Prostate gland (tissue), 2 donors: ENCODE measurements around the gene CD3E. TPM values are rescaled to one million over a fixed set of nuclear protein-coding genes. Genes with fewer than 3 reads are reported as not detected.

Experiments
- DNase-seq: peaks from one replicate; pipeline ENCODE4 v3.0.0-alpha.2; 2019; ENCODE audit warnings: low spot score
- H3K27ac ChIP-seq, 2 donors: fragments of 200-600 bp; sonication (generic); 2 replicates each; pipeline ENCODE4 v1.5.1; 2017 to 2019
- H3K27me3 ChIP-seq: fragments of 200-600 bp; sonication (generic); replicated peaks from 2 replicates; pipeline ENCODE4 v1.5.1; 2019; ENCODE audit not compliant: insufficient read depth
- H3K36me3 ChIP-seq, 2 donors: fragments of 200-600 bp; sonication (generic); 1 replicate in 1 of 2; 2 replicates in 1 of 2; pipeline versions ENCODE4 v1.5.1 to v1.8.1; 2017 to 2019
- H3K4me1 ChIP-seq: fragments of 200-600 bp; sonication (generic); replicated peaks from 2 replicates; pipeline ENCODE4 v1.5.1; 2019
- H3K4me3 ChIP-seq, 2 donors: fragments of 200-600 bp; sonication (generic); 2 replicates each; pipeline ENCODE4 v1.5.1; 2017 to 2019
- H3K9me3 ChIP-seq: fragments of 200-600 bp; sonication (generic); 2 replicates; pipeline ENCODE4 v1.5.1; 2017
- CTCF ChIP-seq, 4 experiments: fragments of 200-600 bp in 2 of 4; fragments of 450-650 bp in 2 of 4; sonication (generic) in 2 of 4; IDR thresholded peaks; 1 replicate in 3 of 4; 2 replicates in 1 of 4; pipeline ENCODE4 v1.5.1; 2016 to 2019; ENCODE audit warnings: antibody characterized with exemption in 4 of 4, mild to moderate bottlenecking in 2 of 4, moderate library complexity in 2 of 4
- POLR2A ChIP-seq: fragments of 450-650 bp; IDR thresholded peaks from one replicate; pipeline ENCODE4 v1.6.1; 2016; ENCODE audit warnings: antibody characterized with exemption, mild to moderate bottlenecking
- POLR2AphosphoS5 ChIP-seq: sonication (generic); formaldehyde crosslinking; IDR thresholded peaks from one replicate; pipeline ENCODE4 v1.6.1; 2017; ENCODE audit warnings: antibody characterized with exemption
- WGBS: methylation state at CpG from one replicate; pipeline ENCODE4 v1.1.5; 2018; 5-methylcytosine and 5-hydroxymethylcytosine counted together
- intact Hi-C: fragments of 100-400 bp; cut with DNase I; formaldehyde crosslinking; loops from one replicate; pipeline ENCODE4 v1.14.2; 2022
- total RNA-seq, 2 donors: library from RNA; depleted of rRNA; stranded (reverse); fragments of >200 nt; gene quantifications; one replicate each; pipeline ENCODE4 v1.1.0, GENCODE V29; 2016

Gene CD3E
- total RNA-seq, 2 donors from 2014 or later = 2.8 to 4.6 TPM

GRCh38 chr11:118281284-118281683 lies 23.2 kb upstream of the CD3E start:
- WGBS = 70% methylated on average over 1 of the region's 1 CpG
- Histone ChIP-seq H3K36me3 (no peaks in the 10 kb centered on the region), H3K9me3 (no peaks in the 10 kb centered on the region), H3K27ac (no peak overlapping the region), H3K4me3 (no peak overlapping the region), H3K27me3 (no peaks in the 10 kb centered on the region), H3K4me1 (peaks cover 5% of the 10 kb centered on the region)
- TF ChIP-seq POLR2A (no peak), CTCF (IDR thresholded peaks at IDR 0.05) (no peak), POLR2AphosphoS5 (no peak)
- no peak for DNase-seq
- intact Hi-C loops = no loop called here

DNA sequence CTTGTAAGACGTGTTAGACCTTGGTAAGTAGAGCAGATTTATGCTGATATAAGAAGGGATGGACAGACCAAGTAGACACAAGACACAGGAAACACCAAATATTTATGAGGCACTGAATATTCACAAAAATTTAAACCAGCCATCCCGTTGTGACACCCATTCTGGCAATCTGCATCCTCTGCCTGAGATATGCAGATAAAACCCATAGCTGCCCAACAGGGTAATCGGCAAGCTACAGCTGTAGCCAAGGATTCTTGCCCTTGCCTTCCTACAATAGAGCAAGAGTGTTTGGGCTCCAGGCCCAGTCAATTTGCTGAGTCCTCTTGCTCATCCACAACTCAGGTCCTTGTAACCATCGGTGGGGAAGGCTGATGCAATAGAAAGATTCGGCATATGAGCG lies 21.9 kb upstream of the CD3E start:
- H3K4me3 ChIP-seq = no peak overlapping the region
- no peaks in the 10 kb centered on the region for H3K9me3 ChIP-seq
- no peak for DNase-seq
- intact Hi-C loops = no loop called here
- TF ChIP-seq POLR2AphosphoS5 = no peak
- no peaks in the 10 kb centered on the region for H3K36me3 ChIP-seq
- H3K27ac ChIP-seq = no peak overlapping the region
- 65% methylated on average over 6 of the region's 6 CpGs for WGBS
- H3K27me3 ChIP-seq = no peaks in the 10 kb centered on the region
- no peaks in the 10 kb centered on the region for H3K4me1 ChIP-seq

DNA sequence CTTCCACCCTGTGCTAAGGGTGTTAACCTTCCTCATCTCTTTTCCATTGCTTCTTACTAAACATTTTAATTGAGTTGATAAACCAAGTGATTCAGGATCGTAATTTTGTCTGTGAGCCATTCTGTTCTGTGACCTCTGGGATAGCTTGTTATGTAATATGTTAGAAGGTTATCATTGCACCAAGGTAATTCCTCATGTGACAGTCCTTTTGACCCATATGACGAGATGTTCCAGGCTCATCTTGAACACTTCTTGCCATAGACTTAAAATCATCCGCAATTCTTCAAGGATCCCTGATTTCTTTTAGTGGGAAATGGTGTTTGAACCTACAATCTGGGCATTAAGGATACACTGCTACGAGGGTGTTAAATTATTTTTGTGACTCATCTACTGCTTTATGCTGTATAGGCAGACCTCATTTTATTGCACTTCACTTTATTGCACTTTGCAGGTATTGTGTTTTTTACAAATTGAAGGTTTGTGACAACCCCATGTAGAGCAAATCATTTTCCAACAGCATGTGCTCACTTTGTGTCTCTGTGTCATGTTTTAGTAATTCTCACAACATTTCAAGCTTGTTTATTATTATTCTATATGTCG lies 21.4 kb upstream of the CD3E start:
- H3K36me3 ChIP-seq = no peaks in the 10 kb centered on the region
- H3K4me1 ChIP-seq = no peaks in the 10 kb centered on the region
- no peak overlapping the region for H3K27ac ChIP-seq
- no peaks in the 10 kb centered on the region for H3K9me3 ChIP-seq
- WGBS = 78% methylated on average over 5 of the region's 5 CpGs
- no peak for DNase-seq
- no peak overlapping the region for H3K4me3 ChIP-seq
- intact Hi-C loops = no loop called here
- TF ChIP-seq POLR2AphosphoS5 (no peak), POLR2A (no peak), CTCF (IDR thresholded peaks at IDR 0.05) (no peak)
- H3K27me3 ChIP-seq = no peaks in the 10 kb centered on the region

DNA sequence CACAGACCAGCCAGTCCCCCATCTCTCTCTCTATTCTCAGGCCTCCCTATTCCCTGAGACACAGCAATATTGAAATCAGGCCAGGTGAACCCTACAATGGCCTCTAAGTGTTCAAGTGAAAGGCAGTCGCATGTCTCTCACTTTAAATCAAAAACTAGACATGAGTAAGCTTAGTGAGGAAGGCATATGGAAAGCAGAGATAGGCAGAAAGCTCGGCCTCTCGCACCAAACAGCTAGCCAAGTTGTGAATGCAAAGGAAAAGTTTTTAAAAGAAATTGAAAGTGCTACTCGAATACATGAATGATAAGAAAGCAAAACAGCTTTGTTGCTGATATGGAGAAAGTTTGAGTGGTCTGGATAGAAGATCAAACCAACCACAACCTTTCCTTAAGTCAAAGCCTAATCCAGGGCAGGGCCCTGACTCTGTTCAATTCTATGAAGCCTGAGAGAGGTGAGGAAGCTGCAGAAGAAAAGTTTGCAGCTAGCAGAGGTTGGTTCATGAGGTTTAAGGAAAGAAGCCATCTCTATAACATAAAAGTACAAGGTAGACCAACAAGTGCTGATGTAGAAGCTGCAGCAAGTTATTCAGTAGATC lies 20.7 kb upstream of the CD3E start:
- Histone ChIP-seq H3K4me3 (no peak overlapping the region), H3K4me1 (no peaks in the 10 kb centered on the region), H3K9me3 (no peaks in the 10 kb centered on the region), H3K27me3 (no peaks in the 10 kb centered on the region), H3K36me3 (no peaks in the 10 kb centered on the region), H3K27ac (no peak overlapping the region)
- intact Hi-C loops = no loop called here
- 77% methylated on average over 4 of the region's 4 CpGs for whole genome bisulfite sequencing
- TF ChIP-seq CTCF (IDR thresholded peaks at IDR 0.05) (no peak), POLR2A (no peak), POLR2AphosphoS5 (no peak)
- DNase-seq = no peak

GRCh38 chr11:118286545-118286944 lies 18.0 kb upstream of the CD3E start:
- Histone ChIP-seq H3K4me3 (no peak overlapping the region), H3K9me3 (no peaks in the 10 kb centered on the region), H3K36me3 (no peaks in the 10 kb centered on the region), H3K4me1 (no peaks in the 10 kb centered on the region), H3K27ac (no peak overlapping the region), H3K27me3 (no peaks in the 10 kb centered on the region)
- 76% methylated on average over 2 of the region's 2 CpGs for WGBS
- intact Hi-C loops = no loop called here
- TF ChIP-seq POLR2A (no peak), CTCF (IDR thresholded peaks at IDR 0.05) (no peak), POLR2AphosphoS5 (no peak)
- no peak for DNase-seq
